Colonic mucosa (tissue), 4 donors: Measurements from ENCODE around the gene POLD1. TPM values are rescaled to one million over a fixed set of nuclear protein-coding genes. Genes with fewer than 3 reads are reported as not detected.

ENCODE experiments used
- DNase-seq: peaks from one replicate; pipeline ENCODE4 v3.0.0-alpha.2; 2020
- H3K27ac ChIP-seq: fragments of 200-600 bp; one replicate; pipeline ENCODE4 v1.8.0; 2021
- H3K27me3 ChIP-seq: fragments of 200-600 bp; one replicate; pipeline ENCODE4 v1.8.0; 2021
- H3K36me3 ChIP-seq: fragments of 200-600 bp; one replicate; pipeline ENCODE4 v1.8.0; 2021
- H3K4me1 ChIP-seq: fragments of 200-600 bp; one replicate; pipeline ENCODE4 v1.8.0; 2021; ENCODE audit warnings: mild to moderate bottlenecking
- H3K4me3 ChIP-seq: fragments of 200-600 bp; one replicate; pipeline ENCODE4 v1.8.0; 2021
- H3K9ac ChIP-seq, 2 donors: one replicate each; pipeline ENCODE4 v1.7.0; 2013; ENCODE audit warnings: control low read depth in 2 of 2, low read depth in 2 of 2, low read length in 2 of 2
- H3K9me3 ChIP-seq: fragments of 200-600 bp; one replicate; pipeline ENCODE4 v1.8.0; 2021
- intact Hi-C: fragments of 100-400 bp; cut with DNase I; formaldehyde crosslinking; loops from one replicate; pipeline ENCODE4 v1.14.1; 2022
- total RNA-seq, 2 donors: library from RNA; stranded (reverse); fragmentation: NEBNext Ultra II Directional in 1 of 2; extraction: Animal tissue kit (Norgen Biotek cat#: 25700) in 1 of 2; gene quantifications; one replicate each; pipeline ENCODE4 v1.2.1, GENCODE V29; 2021
- TF ChIP-seq, protein P1 (sequence below): fragments of 200-600 bp; IDR thresholded peaks from one replicate; pipeline ENCODE4 v1.8.0; 2022; ENCODE audit warnings: antibody characterized with exemption, mild to moderate bottlenecking
- donor health status: healthy.
- donor health status: DM: no; HTN: no; CAD: no.
- donor health status: DM: no; HTN: no; CAD: no.

Gene POLD1
- total RNA-seq, 2 donors from 2014 or later, result 26.2 to 76.3 TPM

DNA sequence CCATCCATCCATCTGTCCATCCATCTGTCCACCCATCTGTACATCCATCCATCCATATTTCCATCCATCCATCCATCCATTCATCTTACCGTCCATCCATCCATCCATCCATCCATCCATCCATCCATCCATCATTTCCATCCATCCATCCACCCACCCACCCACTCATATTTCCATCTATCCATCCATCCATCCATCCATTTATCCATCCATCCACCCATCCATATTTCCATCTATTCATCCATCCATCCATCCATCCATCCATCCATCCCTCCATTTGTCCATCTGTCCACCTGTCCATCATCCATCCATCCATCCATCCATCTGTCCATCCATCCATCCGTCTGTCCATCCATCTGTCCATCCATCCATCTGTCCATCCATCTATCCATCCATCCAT, 71.8 kb downstream of the POLD1 start:
- Histone ChIP-seq H3K9me3 (no peaks in the 10 kb centered on the region), H3K4me1 (no peaks in the 10 kb centered on the region), H3K36me3 (no peaks in the 10 kb centered on the region), H3K27me3 (no peaks in the 10 kb centered on the region), H3K27ac (no peak overlapping the region), H3K9ac (no peak overlapping the region), H3K4me3 (no peak overlapping the region)
- no peak for DNase-seq
- TF ChIP-seq, protein P1, sequence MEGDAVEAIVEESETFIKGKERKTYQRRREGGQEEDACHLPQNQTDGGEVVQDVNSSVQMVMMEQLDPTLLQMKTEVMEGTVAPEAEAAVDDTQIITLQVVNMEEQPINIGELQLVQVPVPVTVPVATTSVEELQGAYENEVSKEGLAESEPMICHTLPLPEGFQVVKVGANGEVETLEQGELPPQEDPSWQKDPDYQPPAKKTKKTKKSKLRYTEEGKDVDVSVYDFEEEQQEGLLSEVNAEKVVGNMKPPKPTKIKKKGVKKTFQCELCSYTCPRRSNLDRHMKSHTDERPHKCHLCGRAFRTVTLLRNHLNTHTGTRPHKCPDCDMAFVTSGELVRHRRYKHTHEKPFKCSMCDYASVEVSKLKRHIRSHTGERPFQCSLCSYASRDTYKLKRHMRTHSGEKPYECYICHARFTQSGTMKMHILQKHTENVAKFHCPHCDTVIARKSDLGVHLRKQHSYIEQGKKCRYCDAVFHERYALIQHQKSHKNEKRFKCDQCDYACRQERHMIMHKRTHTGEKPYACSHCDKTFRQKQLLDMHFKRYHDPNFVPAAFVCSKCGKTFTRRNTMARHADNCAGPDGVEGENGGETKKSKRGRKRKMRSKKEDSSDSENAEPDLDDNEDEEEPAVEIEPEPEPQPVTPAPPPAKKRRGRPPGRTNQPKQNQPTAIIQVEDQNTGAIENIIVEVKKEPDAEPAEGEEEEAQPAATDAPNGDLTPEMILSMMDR, result no peak
- intact Hi-C loops, result no loop called here

DNA sequence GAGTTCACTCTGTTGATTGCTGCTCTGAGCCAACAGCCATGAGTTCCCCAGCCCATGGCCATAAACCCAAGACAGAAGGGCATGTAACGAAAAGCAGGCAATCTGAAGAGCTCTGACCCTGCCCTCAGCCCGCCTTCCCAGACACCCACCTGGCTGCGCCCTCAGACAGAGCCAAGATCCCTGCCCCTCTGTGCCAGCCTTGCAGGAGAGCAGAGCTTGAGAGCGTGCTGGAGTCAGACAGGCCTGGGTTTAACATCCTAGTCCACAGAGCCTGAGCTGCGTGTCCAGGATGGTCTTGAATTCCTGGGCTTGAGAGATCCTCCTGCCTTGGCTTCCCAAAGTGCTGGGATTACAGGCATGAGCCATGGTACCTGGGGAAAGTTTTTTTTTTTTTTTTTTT, 73.2 kb downstream of the POLD1 start:
- H3K4me1 ChIP-seq, result no peaks in the 10 kb centered on the region
- no peaks in the 10 kb centered on the region for H3K27me3 ChIP-seq
- H3K4me3 ChIP-seq, result no peak overlapping the region
- intact Hi-C loops, result no loop called here
- H3K27ac ChIP-seq, result no peak overlapping the region
- no peak for DNase-seq
- no peak overlapping the region for H3K9ac ChIP-seq
- no peaks in the 10 kb centered on the region for H3K36me3 ChIP-seq
- TF ChIP-seq, protein P1, result no peak
- no peaks in the 10 kb centered on the region for H3K9me3 ChIP-seq

DNA sequence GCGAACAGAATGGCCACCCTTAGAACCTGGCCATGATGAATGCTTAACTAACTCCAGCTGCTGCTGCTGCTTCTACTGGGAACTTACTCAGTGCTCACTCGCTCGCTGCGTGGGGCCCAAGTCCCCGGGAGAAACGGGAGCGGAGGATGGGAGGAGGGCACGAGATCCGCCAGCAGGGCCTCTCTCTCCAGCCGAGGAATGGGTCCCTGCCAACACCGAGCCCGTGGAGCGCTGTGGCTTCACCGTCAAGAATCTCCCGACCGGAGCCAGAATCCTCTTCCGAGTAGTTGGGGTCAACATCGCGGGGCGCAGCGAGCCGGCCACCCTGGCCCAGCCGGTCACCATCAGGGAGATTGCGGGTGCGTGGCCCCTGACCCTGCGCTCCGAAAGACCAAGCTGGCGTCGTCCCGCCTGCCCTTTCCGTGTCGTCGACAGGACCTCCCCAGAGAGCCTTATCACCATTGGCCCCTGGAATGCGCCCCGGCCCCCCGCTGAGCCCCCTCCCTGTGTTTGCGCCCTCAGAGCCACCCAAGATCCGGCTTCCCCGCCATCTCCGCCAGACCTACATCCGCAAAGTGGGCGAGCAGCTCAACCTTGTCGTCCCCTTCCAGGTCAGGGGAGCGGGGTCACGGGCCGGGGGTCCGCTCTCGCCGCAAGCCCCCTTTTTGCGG, 74.4 kb downstream of the POLD1 start:
- Histone ChIP-seq H3K36me3 (no peaks in the 10 kb centered on the region), H3K4me3 (no peak overlapping the region), H3K27ac (no peak overlapping the region), H3K9me3 (no peaks in the 10 kb centered on the region), H3K4me1 (no peaks in the 10 kb centered on the region), H3K9ac (no peak overlapping the region), H3K27me3 (no peaks in the 10 kb centered on the region)
- intact Hi-C loops, result no loop called here
- TF ChIP-seq, protein P1, result no peak
- no peak for DNase-seq

DNA sequence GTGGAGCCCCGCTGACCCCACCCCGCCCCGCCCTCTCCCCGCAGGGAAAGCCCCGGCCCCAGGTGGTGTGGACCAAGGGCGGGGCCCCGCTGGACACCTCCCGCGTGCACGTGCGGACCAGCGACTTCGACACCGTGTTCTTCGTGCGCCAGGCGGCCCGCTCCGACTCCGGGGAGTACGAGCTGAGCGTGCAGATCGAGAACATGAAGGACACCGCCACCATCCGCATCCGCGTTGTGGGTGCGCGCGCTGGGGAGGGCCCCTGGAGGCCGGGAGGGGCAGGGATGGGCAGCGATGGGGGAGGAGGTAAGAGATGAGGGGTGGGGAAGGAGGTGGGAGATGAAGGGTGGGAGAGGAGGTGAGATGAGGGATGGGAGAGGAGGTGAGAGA, 74.9 kb downstream of the POLD1 start:
- intact Hi-C loops, result no loop called here
- no peak for DNase-seq
- Histone ChIP-seq H3K27me3 (no peaks in the 10 kb centered on the region), H3K27ac (no peak overlapping the region), H3K4me1 (no peaks in the 10 kb centered on the region), H3K9ac (no peak overlapping the region), H3K36me3 (no peaks in the 10 kb centered on the region), H3K9me3 (no peaks in the 10 kb centered on the region), H3K4me3 (no peak overlapping the region)
- TF ChIP-seq, protein P1, result no peak

DNA sequence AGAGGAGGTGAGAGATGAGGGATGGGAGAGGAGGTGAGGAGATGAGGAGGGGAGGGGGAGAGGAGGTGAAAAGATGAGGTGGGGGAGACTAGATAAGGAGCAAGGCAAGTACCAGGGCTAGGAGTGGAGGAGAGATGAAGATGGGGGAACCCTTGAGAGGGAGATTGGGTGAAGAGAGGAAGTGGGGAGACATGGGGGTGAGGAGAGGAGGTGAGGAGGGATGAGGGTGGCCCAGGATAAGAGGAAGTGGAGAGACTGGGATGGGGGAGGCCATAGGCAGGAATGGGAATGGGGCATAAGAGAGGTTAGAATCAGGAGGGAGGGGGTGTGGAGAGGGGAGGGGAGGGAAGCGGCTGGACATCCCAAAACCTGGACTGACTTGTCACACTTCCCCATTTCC, 75.5 kb downstream of the POLD1 start:
- intact Hi-C loops, result loop anchor here (2.0 kb wide), 1 partner anchor 91 kb away; no protein-coding TSS in a partner anchor
- Histone ChIP-seq H3K27me3 (no peaks in the 10 kb centered on the region), H3K9ac (no peak overlapping the region), H3K4me1 (no peaks in the 10 kb centered on the region), H3K36me3 (no peaks in the 10 kb centered on the region), H3K27ac (no peak overlapping the region), H3K4me3 (no peak overlapping the region), H3K9me3 (no peaks in the 10 kb centered on the region)
- no peak for DNase-seq
- TF ChIP-seq, protein P1, result no peak
